SU-DHL-6 (cell line): ENCODE data around the gene WT1.

ENCODE experiments used
- H2AFZ ChIP-seq: fragments of 200-600 bp; sonication (generic); 2 replicates; pipeline ENCODE4 v1.6.1; 2014; ENCODE audit warnings: low read depth, mild to moderate bottlenecking, moderate library complexity, mixed read lengths, antibody characterized with exemption, low read length; ENCODE audit not compliant: severe bottlenecking
- H3F3A ChIP-seq: fragments of 200-600 bp; shearing (Covaris generic); 2 replicates; pipeline ENCODE4 v1.6.0; 2016; ENCODE audit warnings: antibody characterized with exemption, mild to moderate bottlenecking; ENCODE audit not compliant: insufficient read depth
- H3K27ac ChIP-seq: fragments of 200-600 bp; sonication (generic); 2 replicates; pipeline ENCODE4 v1.5.1; 2016; ENCODE audit warnings: low read depth, mild to moderate bottlenecking, low read length, moderate library complexity, mixed read lengths
- H3K27me3 ChIP-seq: fragments of 200-600 bp; sonication (generic), shearing (Covaris generic); 2 replicates; pipeline ENCODE4 v1.6.0; 2014; ENCODE audit warnings: mild to moderate bottlenecking, low read length
- H3K36me3 ChIP-seq: fragments of 200-600 bp; sonication (generic); 2 replicates; pipeline ENCODE4 v1.6.1; 2014; ENCODE audit warnings: mild to moderate bottlenecking, low read length, mixed read lengths
- H3K4me2 ChIP-seq: fragments of 300-600, 200-600 bp; shearing (Covaris generic), sonication (generic); 2 replicates; pipeline ENCODE4 v1.6.0; 2014; ENCODE audit warnings: low read length, low read depth, mild to moderate bottlenecking; ENCODE audit not compliant: poor library complexity, severe bottlenecking
- H3K4me3 ChIP-seq: fragments of 200-600 bp; sonication (generic); 2 replicates; pipeline ENCODE4 v1.5.1; 2014; ENCODE audit warnings: antibody characterized with exemption, low read length, mild to moderate bottlenecking, mixed read lengths; ENCODE audit not compliant: insufficient read depth, poor library complexity, severe bottlenecking
- H3K79me2 ChIP-seq: fragments of 200-600 bp; sonication (generic); 2 replicates; pipeline ENCODE4 v1.6.1; 2014; ENCODE audit warnings: mild to moderate bottlenecking, low read length, moderate library complexity; ENCODE audit not compliant: insufficient read depth
- H3K9ac ChIP-seq: fragments of 200-600 bp; sonication (generic); 2 replicates; pipeline ENCODE4 v1.7.0; 2014; ENCODE audit warnings: mild to moderate bottlenecking, low read length
- H3K9me2 ChIP-seq: fragments of 200-600 bp; sonication (generic); replicated peaks from 2 replicates; pipeline ENCODE4 v1.6.1; 2014; ENCODE audit warnings: low read length; ENCODE audit not compliant: insufficient read depth
- H3K9me3 ChIP-seq: fragments of 200-600 bp; sonication (generic); 2 replicates; pipeline ENCODE4 v1.6.1; 2014; ENCODE audit warnings: low read length, mixed read lengths; ENCODE audit not compliant: insufficient read depth
- H4K20me1 ChIP-seq: fragments of 200-600 bp; sonication (generic); 2 replicates; pipeline ENCODE4 v1.6.1; 2014; ENCODE audit warnings: low read depth, mild to moderate bottlenecking, antibody characterized with exemption, low read length, moderate library complexity, mixed read lengths
- CTCF ChIP-seq: fragments of 200-600 bp; sonication (generic); IDR thresholded peaks from one replicate; pipeline ENCODE4 v1.5.1; 2017; ENCODE audit warnings: antibody characterized with exemption, mild to moderate bottlenecking, low read length, moderate library complexity; ENCODE audit not compliant: insufficient read depth, poor library complexity, severe bottlenecking
- EZH2phosphoT487 ChIP-seq: fragments of 200-600 bp; sonication (generic), shearing (Covaris generic); conservative IDR thresholded peaks from 2 replicates; pipeline ENCODE4 v1.6.1; 2018; ENCODE audit warnings: mild to moderate bottlenecking, antibody characterized with exemption, low read length, moderate library complexity, mixed read lengths

The WT1 gene

GRCh38 chr11:32456864-32457263 is 21.5 kb upstream of the WT1 start:
- no peaks in the 10 kb centered on the region for H3F3A ChIP-seq
- no peak overlapping the region for H3K9ac ChIP-seq
- no peaks in the 10 kb centered on the region for H4K20me1 ChIP-seq
- no peaks in the 10 kb centered on the region for H3K36me3 ChIP-seq
- no peaks in the 10 kb centered on the region for H3K9me2 ChIP-seq
- H3K9me3 ChIP-seq = no peaks in the 10 kb centered on the region
- H3K4me2 ChIP-seq = no peak overlapping the region
- H3K4me3 ChIP-seq = no peak overlapping the region
- TF ChIP-seq CTCF = no peak
- TF ChIP-seq EZH2phosphoT487 = no peak
- no peak overlapping the region for H2AFZ ChIP-seq
- H3K79me2 ChIP-seq = no peaks in the 10 kb centered on the region
- H3K27ac ChIP-seq = no peak overlapping the region
- no peaks in the 10 kb centered on the region for H3K27me3 ChIP-seq

DNA sequence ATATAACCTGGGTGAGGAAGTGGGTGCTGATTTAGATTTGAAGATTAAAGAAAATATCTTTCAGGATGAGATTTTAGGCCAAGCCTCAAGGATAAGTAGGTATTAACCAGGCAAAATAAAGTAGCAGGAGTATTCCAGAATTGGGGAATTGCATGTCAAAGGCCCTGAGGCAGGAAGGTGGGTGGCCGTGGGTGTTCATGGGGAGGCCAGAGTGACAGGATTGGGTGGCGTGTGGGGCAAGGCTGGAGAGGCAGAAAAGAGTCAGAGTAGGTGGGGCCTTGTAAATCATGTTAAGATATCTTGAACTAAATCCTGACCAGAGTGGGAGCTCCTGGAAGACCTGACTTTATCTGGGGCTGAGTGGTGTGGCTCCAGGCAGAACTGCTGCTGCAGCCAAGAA is 19.7 kb upstream of the WT1 start:
- no peaks in the 10 kb centered on the region for H3F3A ChIP-seq
- H3K79me2 ChIP-seq = no peaks in the 10 kb centered on the region
- no peak overlapping the region for H3K27ac ChIP-seq
- H3K27me3 ChIP-seq = no peaks in the 10 kb centered on the region
- no peak overlapping the region for H3K9ac ChIP-seq
- H4K20me1 ChIP-seq = no peaks in the 10 kb centered on the region
- H3K9me2 ChIP-seq = no peaks in the 10 kb centered on the region
- no peaks in the 10 kb centered on the region for H3K9me3 ChIP-seq
- no peak overlapping the region for H3K4me3 ChIP-seq
- no peaks in the 10 kb centered on the region for H3K36me3 ChIP-seq
- no peak overlapping the region for H3K4me2 ChIP-seq
- TF ChIP-seq CTCF (no peak), EZH2phosphoT487 (no peak)
- H2AFZ ChIP-seq = no peak overlapping the region

GRCh38 chr11:32451808-32452207 is 16.5 kb upstream of the WT1 start:
- Histone ChIP-seq H3F3A (no peaks in the 10 kb centered on the region), H3K4me3 (no peak overlapping the region), H3K9me3 (no peaks in the 10 kb centered on the region), H3K27me3 (no peaks in the 10 kb centered on the region), H3K79me2 (no peaks in the 10 kb centered on the region), H2AFZ (no peak overlapping the region), H3K4me2 (no peak overlapping the region), H3K27ac (no peak overlapping the region), H3K36me3 (no peaks in the 10 kb centered on the region), H3K9ac (no peak overlapping the region), H4K20me1 (no peaks in the 10 kb centered on the region), H3K9me2 (no peaks in the 10 kb centered on the region)
- TF ChIP-seq CTCF (no peak), EZH2phosphoT487 (no peak)

DNA sequence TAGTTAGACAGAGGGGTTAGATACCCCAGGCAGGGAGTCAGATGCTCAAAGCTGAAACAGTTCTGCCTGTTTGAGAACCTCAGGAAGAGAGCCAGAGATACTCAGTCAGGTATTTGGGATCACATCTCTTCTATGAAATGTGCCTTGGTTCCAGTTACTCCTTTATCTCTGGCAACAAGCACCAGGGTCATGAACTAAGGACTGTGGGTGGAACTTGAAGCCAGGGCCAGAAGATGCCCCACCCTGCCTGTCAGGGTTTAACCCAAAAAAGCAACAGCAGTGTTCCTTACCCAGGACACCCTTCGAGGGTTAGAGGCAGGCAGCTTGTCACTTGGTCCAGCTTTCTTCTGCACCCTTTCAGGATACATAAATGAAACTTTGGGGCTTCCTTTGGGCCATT is 15.0 kb upstream of the WT1 start:
- no peaks in the 10 kb centered on the region for H3K79me2 ChIP-seq
- no peaks in the 10 kb centered on the region for H3K27me3 ChIP-seq
- H3K9me3 ChIP-seq = no peaks in the 10 kb centered on the region
- no peak overlapping the region for H3K9ac ChIP-seq
- H3F3A ChIP-seq = no peaks in the 10 kb centered on the region
- H3K36me3 ChIP-seq = no peaks in the 10 kb centered on the region
- no peak overlapping the region for H3K4me3 ChIP-seq
- no peak overlapping the region for H2AFZ ChIP-seq
- no peak for TF ChIP-seq CTCF
- TF ChIP-seq EZH2phosphoT487 = no peak
- no peak overlapping the region for H3K4me2 ChIP-seq
- H3K9me2 ChIP-seq = no peaks in the 10 kb centered on the region
- H3K27ac ChIP-seq = no peak overlapping the region
- no peaks in the 10 kb centered on the region for H4K20me1 ChIP-seq
